Endothelial cell of umbilical vein (primary cell): ENCODE data around the gene ULBP3. TPM values are rescaled to one million over a fixed set of nuclear protein-coding genes. Genes with fewer than 3 reads are reported as not detected.

ENCODE experiments used
- BruUV-seq: library from RNA; stranded (reverse); fragments of 400-500 nt; replicated peaks from 2 replicates; lab custom pipeline; 2021; lab: Mats Ljungman, UMichigan
- CTCF ChIA-PET: fragments of 300-600, 350-600 bp; sonication (Branson Sonifier 250); formaldehyde crosslinking; loops from one replicate; lab custom pipeline; 2021; ENCODE audit warnings: antibody characterized with exemption, inconsistent platforms; lab: Charles Lee
- POLR2A ChIA-PET: fragments of 300-600, 350-600 bp; sonication (Branson Sonifier 250); formaldehyde crosslinking; loops from one replicate; lab custom pipeline; 2021; ENCODE audit warnings: antibody characterized with exemption, inconsistent platforms; lab: Charles Lee
- DNase-seq: peaks from one replicate; pipeline ENCODE4 v3.0.0-alpha.2; 2011; ENCODE audit warnings: low read depth, low spot score
- FAIRE-seq: peaks from 2 replicates; lab custom pipeline; 2011; peaks lifted over from hg19 to GRCh38; lab: Jason Lieb, UNC
- H2AFZ ChIP-seq: 2 replicates; pipeline ENCODE4 v1.6.0; 2012; ENCODE audit warnings: low read depth, low read length, control low read depth, inconsistent platforms
- H3K27ac ChIP-seq: 2 replicates; pipeline ENCODE4 v1.5.1; 2011; ENCODE audit warnings: low read depth, mild to moderate bottlenecking, control low read depth, low read length, moderate library complexity; ENCODE audit not compliant: insufficient read depth
- H3K27me3 ChIP-seq, 2 experiments: 2 replicates each; pipeline versions ENCODE4 v1.6.0 to v1.6.1; 2011; ENCODE audit warnings: low read length in 2 of 2, mixed read lengths in 1 of 2; ENCODE audit not compliant: control insufficient read depth in 2 of 2, insufficient read depth in 2 of 2
- H3K36me3 ChIP-seq, 2 experiments: 2 replicates in 1 of 2; 3 replicates in 1 of 2; pipeline ENCODE4 v1.5.1; 2011; ENCODE audit warnings: low read length in 2 of 2, mild to moderate bottlenecking in 1 of 2, moderate library complexity in 1 of 2; ENCODE audit not compliant: control insufficient read depth in 2 of 2, insufficient read depth in 2 of 2; ENCODE audit errors: extremely low read depth in 1 of 2
- H3K4me1 ChIP-seq: 3 replicates; pipeline ENCODE4 v1.5.1; 2011; ENCODE audit warnings: mild to moderate bottlenecking, low read length; ENCODE audit not compliant: control insufficient read depth, insufficient read depth; ENCODE audit errors: extremely low read depth
- H3K4me2 ChIP-seq: 2 replicates; pipeline ENCODE4 v1.6.1; 2011; ENCODE audit warnings: low read length, control low read depth, mixed read lengths; ENCODE audit not compliant: insufficient read depth
- H3K4me3 ChIP-seq, 3 experiments: fragments of 200-600 bp in 1 of 3; sonication (generic), shearing (Covaris generic) in 1 of 3; replicated peaks in 1 of 3; 2 replicates each; pipeline ENCODE4 v1.5.1; 2011 to 2016; ENCODE audit warnings: control low read depth in 3 of 3, low read length in 3 of 3, mild to moderate bottlenecking in 2 of 3, inconsistent platforms in 1 of 3, low read depth in 1 of 3, moderate library complexity in 1 of 3; ENCODE audit not compliant: insufficient read depth in 1 of 3
- H3K79me2 ChIP-seq: 2 replicates; pipeline ENCODE4 v1.6.0; 2012; ENCODE audit warnings: low read length, inconsistent platforms; ENCODE audit not compliant: control insufficient read depth, insufficient read depth
- H3K9ac ChIP-seq: replicated peaks from 2 replicates; pipeline ENCODE3; 2011; ENCODE audit warnings: low read length, control low read depth; ENCODE audit not compliant: insufficient read depth; ENCODE audit errors: extremely low read depth
- H3K9me1 ChIP-seq: replicated peaks from 3 replicates; pipeline ENCODE4 v1.6.0; 2011; ENCODE audit warnings: mild to moderate bottlenecking, low read length; ENCODE audit not compliant: control insufficient read depth, insufficient read depth; ENCODE audit errors: extremely low read depth
- H3K9me3 ChIP-seq: replicated peaks from 2 replicates; pipeline ENCODE4 v1.5.1; 2012; ENCODE audit warnings: low read length, inconsistent platforms; ENCODE audit not compliant: control insufficient read depth, insufficient read depth
- H4K20me1 ChIP-seq: replicated peaks from 2 replicates; pipeline ENCODE3; 2011; ENCODE audit warnings: mild to moderate bottlenecking, low read length; ENCODE audit not compliant: control insufficient read depth, insufficient read depth; ENCODE audit errors: extremely low read depth
- EZH2 ChIP-seq: IDR thresholded peaks from 2 replicates; pipeline ENCODE4 v1.6.1; 2012; ENCODE audit warnings: borderline replicate concordance, low read depth, mild to moderate bottlenecking, moderate library complexity, low read length, inconsistent platforms; ENCODE audit not compliant: severe bottlenecking
- FOS ChIP-seq: IDR thresholded peaks from 2 replicates; pipeline ENCODE4 v1.6.1; 2011; ENCODE audit warnings: mild to moderate bottlenecking, low read length, moderate library complexity, borderline replicate concordance; ENCODE audit not compliant: insufficient read depth
- GATA2 ChIP-seq: IDR thresholded peaks from 2 replicates; pipeline ENCODE4 v1.7.0; 2011; ENCODE audit warnings: low read depth, mild to moderate bottlenecking, moderate library complexity, mixed read lengths, low read length; ENCODE audit not compliant: insufficient read length, insufficient read depth
- JUN ChIP-seq: IDR thresholded peaks from 2 replicates; pipeline ENCODE4 v1.6.1; 2011; ENCODE audit warnings: borderline replicate concordance, low read depth; ENCODE audit not compliant: insufficient read length, insufficient read depth
- MYC ChIP-seq: IDR thresholded peaks from one replicate; pipeline ENCODE4 v1.6.1; 2011; ENCODE audit warnings: mild to moderate bottlenecking, low read depth, low read length
- POLR2A ChIP-seq: IDR thresholded peaks from 2 replicates; pipeline ENCODE4 v1.6.1; 2012; ENCODE audit warnings: low read depth, mild to moderate bottlenecking, control low read depth, low read length
- POLR2AphosphoS5 ChIP-seq: IDR thresholded peaks from 2 replicates; pipeline ENCODE4 v1.6.1; 2012; ENCODE audit warnings: low read depth, mild to moderate bottlenecking, control low read depth, low read length, moderate library complexity; ENCODE audit not compliant: insufficient read depth
- dilution Hi-C: fragments of 300-500 bp; cut with MboI; formaldehyde crosslinking; loops from one replicate; pipeline ENCODE4 v1.15.0; 2019; ENCODE audit warnings: low sequenced_read_pairs; ENCODE audit not compliant: extremely low pct_ligation_motif_present
- intact Hi-C: fragments of 100-400 bp; cut with micrococcal nuclease; formaldehyde crosslinking; loops from one replicate; pipeline ENCODE4 v1.10.0; 2022
- polyA plus RNA-seq, 4 experiments: library from polyadenylated mRNA; depleted of rRNA in 3 of 4; stranded (reverse) in 3 of 4; unstranded in 1 of 4; fragments of >200 nt; gene quantifications; 2 replicates each; pipeline versions ENCODE4 v1.2.1 to v1.2.3, GENCODE V29; 2011 to 2012; ENCODE audit warnings: missing spikeins in 1 of 4
- total RNA-seq: library from RNA; stranded (reverse); gene quantifications from 2 replicates; pipeline ENCODE4 v1.2.3, GENCODE V29; 2021
- TF ChIP-seq, protein P1 (sequence below): IDR thresholded peaks from 2 replicates; pipeline ENCODE4 v1.6.1; 2011; ENCODE audit not compliant: insufficient read depth, insufficient read length
- TF ChIP-seq, protein P2 (sequence below), 2 donors: IDR thresholded peaks; 1 replicate in 1 of 2; 2 replicates in 1 of 2; pipeline ENCODE4 v1.5.1; 2011; ENCODE audit warnings: low read length in 2 of 2, mild to moderate bottlenecking in 2 of 2, moderate library complexity in 2 of 2, control low read depth in 1 of 2, inconsistent platforms in 1 of 2, low read depth in 1 of 2; ENCODE audit not compliant: insufficient read depth in 1 of 2; ENCODE audit errors: extremely low read depth in 1 of 2

ULBP3 gene
- total and polyA plus RNA-seq, 2 donors (not counting 3 experiments of a cell fraction or from before 2014, with no cell fraction given), result 7.1 to 12.8 TPM

DNA sequence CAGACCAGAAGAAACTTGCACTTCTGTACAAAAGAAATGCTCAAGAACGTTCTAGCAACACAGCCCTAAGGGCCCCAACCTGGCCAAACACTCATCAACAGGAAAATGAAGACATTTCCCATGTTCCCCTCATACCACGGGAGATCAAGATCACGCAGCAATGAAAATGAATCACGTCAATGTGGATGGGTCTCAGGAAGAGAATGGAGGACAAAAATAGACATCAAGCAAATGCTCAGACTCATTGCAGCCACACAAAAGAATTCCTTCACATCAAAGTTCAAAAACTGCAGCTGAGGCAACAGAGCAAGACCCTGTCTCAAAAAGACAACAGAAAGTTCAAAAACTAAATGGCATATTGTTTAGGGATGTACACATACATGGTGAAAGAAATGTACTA, 18.1 kb downstream of the ULBP3 start:
- intact Hi-C loops, result no loop called here
- Histone ChIP-seq H3K9ac (no peak overlapping the region), H3K4me2 (no peak overlapping the region), H3K4me3 (no peak overlapping the region), H4K20me1 (no peaks in the 10 kb centered on the region), H3K9me3 (no peaks in the 10 kb centered on the region), H3K27ac (no peak overlapping the region), H3K36me3 (no peaks in the 10 kb centered on the region), H3K27me3 (peaks cover 8 to 13% of the 10 kb centered on the region in 2 experiments), H3K4me1 (no peaks in the 10 kb centered on the region), H2AFZ (no peak overlapping the region), H3K79me2 (no peaks in the 10 kb centered on the region), H3K9me1 (no peaks in the 10 kb centered on the region)
- FAIRE-seq, result no peak
- POLR2A ChIA-PET, result no interaction called here
- dilution Hi-C loops, result no loop called here
- CTCF ChIA-PET, result no interaction called here
- TF ChIP-seq, protein P1, sequence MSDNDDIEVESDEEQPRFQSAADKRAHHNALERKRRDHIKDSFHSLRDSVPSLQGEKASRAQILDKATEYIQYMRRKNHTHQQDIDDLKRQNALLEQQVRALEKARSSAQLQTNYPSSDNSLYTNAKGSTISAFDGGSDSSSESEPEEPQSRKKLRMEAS, result no peak
- TF ChIP-seq MYC (no peak), GATA2 (no peak), EZH2 (no peak), JUN (no peak), FOS (no peak), POLR2AphosphoS5 (no peak), POLR2A (no peak)
- TF ChIP-seq, protein P2, sequence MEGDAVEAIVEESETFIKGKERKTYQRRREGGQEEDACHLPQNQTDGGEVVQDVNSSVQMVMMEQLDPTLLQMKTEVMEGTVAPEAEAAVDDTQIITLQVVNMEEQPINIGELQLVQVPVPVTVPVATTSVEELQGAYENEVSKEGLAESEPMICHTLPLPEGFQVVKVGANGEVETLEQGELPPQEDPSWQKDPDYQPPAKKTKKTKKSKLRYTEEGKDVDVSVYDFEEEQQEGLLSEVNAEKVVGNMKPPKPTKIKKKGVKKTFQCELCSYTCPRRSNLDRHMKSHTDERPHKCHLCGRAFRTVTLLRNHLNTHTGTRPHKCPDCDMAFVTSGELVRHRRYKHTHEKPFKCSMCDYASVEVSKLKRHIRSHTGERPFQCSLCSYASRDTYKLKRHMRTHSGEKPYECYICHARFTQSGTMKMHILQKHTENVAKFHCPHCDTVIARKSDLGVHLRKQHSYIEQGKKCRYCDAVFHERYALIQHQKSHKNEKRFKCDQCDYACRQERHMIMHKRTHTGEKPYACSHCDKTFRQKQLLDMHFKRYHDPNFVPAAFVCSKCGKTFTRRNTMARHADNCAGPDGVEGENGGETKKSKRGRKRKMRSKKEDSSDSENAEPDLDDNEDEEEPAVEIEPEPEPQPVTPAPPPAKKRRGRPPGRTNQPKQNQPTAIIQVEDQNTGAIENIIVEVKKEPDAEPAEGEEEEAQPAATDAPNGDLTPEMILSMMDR (IDR thresholded peaks at IDR 0.05; ENCODE audit: extremely low read depth in 1 of 2, insufficient read depth in 1 of 2, low read depth in 1 of 2, low read length in 2 of 2), result no peak
- no TSS peak for BruUV-seq
- no peak for DNase-seq
